HepG2 (cell line): ENCODE measurements around the gene HIPK2. TPM values are rescaled to one million over a fixed set of nuclear protein-coding genes. Genes with fewer than 3 reads are reported as not detected.

Source experiments
- ATAC-seq: fragments of 200-7000 bp; cut with Tn5 transposase; 3 replicates; pipeline ENCODE4 v1.9.1; 2020; ENCODE audit warnings: mild to moderate bottlenecking, moderate library complexity
- BruUV-seq: library from RNA; stranded (reverse); fragments of 400-500 nt; replicated peaks from 2 replicates; lab custom pipeline; 2021; lab: Mats Ljungman, UMichigan
- CTCF ChIA-PET: fragments of 300-600 bp; formaldehyde crosslinking; extraction: SDS; loops from one replicate; lab custom pipeline; 2021; ENCODE audit warnings: low total read pairs, inconsistent platforms, low intra/inter-chr PET ratio; lab: Yijun Ruan, JAX
- POLR2A ChIA-PET: fragments of 350-600 bp; sonication (Branson Sonifier 250); formaldehyde crosslinking; loops from one replicate; lab custom pipeline; 2020; ENCODE audit warnings: antibody characterized with exemption, inconsistent platforms; lab: Yijun Ruan, JAX
- DNase-seq: peaks from one replicate; pipeline ENCODE4 v3.0.0-alpha.2; 2015; ENCODE audit warnings: low spot score
- FAIRE-seq: peaks from 3 replicates; lab custom pipeline; 2011; peaks lifted over from hg19 to GRCh38; lab: Jason Lieb, UNC
- H2AFZ ChIP-seq: one replicate; pipeline ENCODE4 v1.6.1; 2011; ENCODE audit warnings: low read length, inconsistent platforms
- H3K27ac ChIP-seq: fragments of 300-600 bp; 3 replicates; pipeline ENCODE4 v1.8.0; 2011; ENCODE audit warnings: mixed run types, mild to moderate bottlenecking, mixed read lengths, low read length, inconsistent platforms; ENCODE audit not compliant: insufficient read depth; ENCODE audit errors: extremely low read length
- H3K27me3 ChIP-seq, 2 experiments: fragments of 200-600 bp in 1 of 2; 2 replicates in 1 of 2; 3 replicates in 1 of 2; pipeline versions ENCODE4 v1.6.0 to v1.8.0; 2011; ENCODE audit warnings: low read length in 2 of 2, mild to moderate bottlenecking in 2 of 2, moderate library complexity in 2 of 2, inconsistent platforms in 1 of 2; ENCODE audit not compliant: insufficient read depth in 2 of 2, control insufficient read depth in 1 of 2
- H3K36me3 ChIP-seq, 2 experiments: fragments of 200-600 bp in 1 of 2; replicated peaks in 1 of 2; 2 replicates in 1 of 2; 3 replicates in 1 of 2; pipeline versions ENCODE4 v1.5.1 to v1.8.0; 2011; ENCODE audit warnings: low read length in 2 of 2, inconsistent platforms in 1 of 2; ENCODE audit not compliant: insufficient read depth in 2 of 2, control insufficient read depth in 1 of 2
- H3K4me1 ChIP-seq: 2 replicates; pipeline ENCODE4 v1.5.1; 2012; ENCODE audit warnings: low read length, inconsistent platforms; ENCODE audit not compliant: insufficient read depth
- H3K4me2 ChIP-seq: 2 replicates; pipeline ENCODE4 v1.6.0; 2011; ENCODE audit warnings: low read depth, low read length, inconsistent platforms
- H3K4me3 ChIP-seq, 3 experiments: fragments of 200-600 bp in 1 of 3; sonication (generic), shearing (Covaris generic) in 1 of 3; replicated peaks in 1 of 3; 2 replicates each; pipeline ENCODE4 v1.5.1; 2011 to 2016; ENCODE audit warnings: low read length in 3 of 3, inconsistent platforms in 2 of 3, low read depth in 2 of 3, mild to moderate bottlenecking in 2 of 3, control low read depth in 1 of 3, mixed read lengths in 1 of 3; ENCODE audit not compliant: insufficient read depth in 1 of 3
- H3K79me2 ChIP-seq: one replicate; pipeline ENCODE4 v1.6.1; 2011; ENCODE audit warnings: low read length, inconsistent platforms; ENCODE audit not compliant: insufficient read depth
- H3K9ac ChIP-seq: 2 replicates; pipeline ENCODE4 v1.6.0; 2011; ENCODE audit warnings: mild to moderate bottlenecking, low read depth, low read length, inconsistent platforms; ENCODE audit not compliant: insufficient read depth
- H3K9me3 ChIP-seq: 2 replicates; pipeline ENCODE4 v1.5.1; 2012; ENCODE audit warnings: mild to moderate bottlenecking, low read length
- H4K20me1 ChIP-seq: 2 replicates; pipeline ENCODE4 v1.6.0; 2011; ENCODE audit warnings: inconsistent platforms, mild to moderate bottlenecking, low read length, moderate library complexity; ENCODE audit not compliant: insufficient read depth
- ATF7 ChIP-seq, 2 experiments: fragments of 450-650 bp in 1 of 2; sonication (generic) in 1 of 2; formaldehyde crosslinking in 1 of 2; IDR thresholded peaks; 2 replicates each; pipeline versions ENCODE4 v1.4.0 to v1.6.1; 2016 to 2020; ENCODE audit warnings: antibody characterized with exemption in 1 of 2, mild to moderate bottlenecking in 1 of 2, missing genetic modification reagents in 1 of 2
- MIXL1 ChIP-seq: IDR thresholded peaks from 2 replicates; pipeline ENCODE4 v1.6.1; 2016
- RBM22 ChIP-seq: fragments of 200-400 bp; formaldehyde crosslinking; optimal IDR thresholded peaks from 2 replicates; pipeline ENCODE3; 2017; ENCODE audit warnings: mild to moderate bottlenecking, low read length, moderate library complexity
- THAP11 ChIP-seq: IDR thresholded peaks from 2 replicates; pipeline ENCODE4 v1.6.1; 2016; ENCODE audit warnings: missing biosample characterization, missing genetic modification reagents
- ZBTB20 ChIP-seq: sonication (generic); formaldehyde crosslinking; IDR thresholded peaks from 2 replicates; pipeline ENCODE4 v1.8.1; 2023; ENCODE audit warnings: missing genetic modification reagents, low read depth, mild to moderate bottlenecking, borderline replicate concordance
- ZNF101 ChIP-seq: sonication (generic); formaldehyde crosslinking; IDR thresholded peaks from 2 replicates; pipeline ENCODE4 v1.4.0; 2020; ENCODE audit warnings: mild to moderate bottlenecking, low read depth, missing genetic modification reagents, borderline replicate concordance
- ZNF343 ChIP-seq: sonication (generic); formaldehyde crosslinking; IDR thresholded peaks from 2 replicates; pipeline ENCODE4 v1.4.0; 2020; ENCODE audit warnings: mild to moderate bottlenecking, missing genetic modification reagents
- ZNF839 ChIP-seq: sonication (generic); formaldehyde crosslinking; IDR thresholded peaks from 2 replicates; pipeline ENCODE4 v1.4.0; 2020; ENCODE audit warnings: missing genetic modification reagents, mild to moderate bottlenecking, borderline replicate concordance
- ZSCAN5A ChIP-seq: sonication (generic); formaldehyde crosslinking; IDR thresholded peaks from 2 replicates; pipeline ENCODE4 v1.8.0; 2022; ENCODE audit warnings: mild to moderate bottlenecking, missing genetic modification reagents, borderline replicate concordance
- WGBS: methylation state at CpG from one replicate; pipeline ENCODE4 v1.1.6; 2017; ENCODE audit warnings: low lambda C conversion rate; 5-methylcytosine and 5-hydroxymethylcytosine counted together
- in situ Hi-C: cut with HindIII; loops from 2 replicates; pipeline ENCODE4 v1.10.0; 2017; ENCODE audit warnings: low pct_unique_long_range_greater_than_20kb; ENCODE audit not compliant: extremely low pct_ligation_motif_present
- intact Hi-C: fragments of 100-400 bp; cut with micrococcal nuclease; formaldehyde crosslinking; loops from one replicate; pipeline ENCODE4 v1.10.0; 2022; ENCODE audit not compliant: unreplicated experiment
- polyA plus RNA-seq, 8 experiments: library from polyadenylated mRNA; depleted of rRNA in 3 of 8; stranded (reverse) in 7 of 8; unstranded in 1 of 8; fragments of >200 nt; fragmentation: Illumina TruSeq in 4 of 8; extraction: Trizol in 4 of 8; gene quantifications; 2 replicates each; pipeline versions ENCODE4 v1.2.1 to v1.2.3, GENCODE V29; 2011 to 2016; ENCODE audit warnings: low read depth in 4 of 8, missing spikeins in 1 of 8, mixed read lengths in 1 of 8; ENCODE audit not compliant: insufficient read depth in 1 of 8
- total RNA-seq, 5 experiments: library from RNA; depleted of rRNA; stranded (reverse); fragments of >200 nt; fragmentation: Illumina TruSeq; extraction: Trizol; gene quantifications; 2 replicates each; pipeline ENCODE4 v1.2.3, GENCODE V29; 2016; ENCODE audit warnings: low read depth in 1 of 5
- TF ChIP-seq, protein P1 (sequence below), 2 experiments: sonication (generic) in 1 of 2; formaldehyde crosslinking in 1 of 2; IDR thresholded peaks; 2 replicates each; pipeline versions ENCODE4 v1.6.1 to v1.9.0; 2014 to 2022; ENCODE audit warnings: antibody characterized with exemption in 1 of 2, borderline replicate concordance in 1 of 2, inconsistent platforms in 1 of 2, low read depth in 1 of 2, missing genetic modification reagents in 1 of 2

The HIPK2 gene
- total and polyA plus RNA-seq, 2 of the 13 experiments (the other 11 are each of a cell fraction or from before 2014, with no cell fraction given): 14.4 to 20.2 TPM

DNA sequence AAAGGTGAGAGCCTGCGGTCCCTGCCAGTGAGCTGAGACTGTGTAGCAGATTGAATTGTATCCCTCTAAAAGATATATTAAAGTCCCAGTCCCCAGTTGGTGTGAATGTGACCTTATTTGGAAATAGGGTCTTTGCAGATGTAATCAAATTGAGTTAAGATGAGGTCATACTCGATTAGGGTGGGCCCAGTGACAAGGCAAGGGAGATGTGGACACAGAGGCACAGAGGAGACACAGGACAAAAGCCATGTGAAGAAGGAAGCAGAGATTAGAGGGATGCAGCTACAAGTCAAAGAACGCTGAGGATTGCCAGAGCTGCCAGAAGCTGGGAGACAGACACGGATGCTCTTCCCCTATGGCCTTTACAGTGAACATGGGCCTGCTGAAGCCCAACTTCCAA, 150.0 kb downstream of the HIPK2 start:
- BruUV-seq: no TSS peak
- Histone ChIP-seq H3K27me3 (no peaks in the 10 kb centered on the region), H3K4me2 (no peak overlapping the region), H3K4me3 (no peak overlapping the region), H3K9me3 (no peaks in the 10 kb centered on the region), H2AFZ (no peak overlapping the region), H3K36me3 (peaks cover 40 to 83% of the 10 kb centered on the region in 2 experiments), H3K79me2 (no peaks in the 10 kb centered on the region), H3K27ac (no peak overlapping the region), H3K9ac (no peak overlapping the region), H3K4me1 (no peaks in the 10 kb centered on the region), H4K20me1 (0 out of 2 replicates have a peak, but pooled peaks cover 4% of the 10 kb centered on the region)
- FAIRE-seq (no peak), DNase-seq (no peak), ATAC-seq (no peak)
- POLR2A ChIA-PET: no interaction called here
- in situ Hi-C loops: no loop called here
- intact Hi-C loops: no loop called here
- WGBS: 98% methylated on average over 3 of the region's 4 CpGs
- CTCF ChIA-PET: no interaction called here
- TF ChIP-seq ZNF343 (CRISPR knock-in tag): no peak
- TF ChIP-seq RBM22: peak; percentile 23
- peak; percentile 35; the same call in 1 of the 2 replicates for TF ChIP-seq ATF7 (IDR thresholded peaks at IDR 0.05)
- TF ChIP-seq ATF7 (CRISPR knock-in tag; IDR thresholded peaks at IDR 0.05): no peak

- H2AFZ ChIP-seq: no peak overlapping the region
- no peaks in the 10 kb centered on the region for H3K9me3 ChIP-seq
- no peaks in the 10 kb centered on the region for H3K27me3 ChIP-seq
- H3K4me3 ChIP-seq: no peak overlapping the region
- H3K27ac ChIP-seq: no peak overlapping the region
- 91% methylated on average over 1 of the region's 1 CpG for WGBS
- no TSS peak for BruUV-seq
- TF ChIP-seq ZNF101 (CRISPR knock-in tag) (no peak), ZBTB20 (no peak), ZSCAN5A (no peak), ZNF839 (no peak), THAP11 (CRISPR knock-in tag) (no peak), MIXL1 (CRISPR knock-in tag) (no peak)
- TF ChIP-seq, protein P1, sequence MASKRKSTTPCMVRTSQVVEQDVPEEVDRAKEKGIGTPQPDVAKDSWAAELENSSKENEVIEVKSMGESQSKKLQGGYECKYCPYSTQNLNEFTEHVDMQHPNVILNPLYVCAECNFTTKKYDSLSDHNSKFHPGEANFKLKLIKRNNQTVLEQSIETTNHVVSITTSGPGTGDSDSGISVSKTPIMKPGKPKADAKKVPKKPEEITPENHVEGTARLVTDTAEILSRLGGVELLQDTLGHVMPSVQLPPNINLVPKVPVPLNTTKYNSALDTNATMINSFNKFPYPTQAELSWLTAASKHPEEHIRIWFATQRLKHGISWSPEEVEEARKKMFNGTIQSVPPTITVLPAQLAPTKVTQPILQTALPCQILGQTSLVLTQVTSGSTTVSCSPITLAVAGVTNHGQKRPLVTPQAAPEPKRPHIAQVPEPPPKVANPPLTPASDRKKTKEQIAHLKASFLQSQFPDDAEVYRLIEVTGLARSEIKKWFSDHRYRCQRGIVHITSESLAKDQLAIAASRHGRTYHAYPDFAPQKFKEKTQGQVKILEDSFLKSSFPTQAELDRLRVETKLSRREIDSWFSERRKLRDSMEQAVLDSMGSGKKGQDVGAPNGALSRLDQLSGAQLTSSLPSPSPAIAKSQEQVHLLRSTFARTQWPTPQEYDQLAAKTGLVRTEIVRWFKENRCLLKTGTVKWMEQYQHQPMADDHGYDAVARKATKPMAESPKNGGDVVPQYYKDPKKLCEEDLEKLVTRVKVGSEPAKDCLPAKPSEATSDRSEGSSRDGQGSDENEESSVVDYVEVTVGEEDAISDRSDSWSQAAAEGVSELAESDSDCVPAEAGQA (IDR thresholded peaks at IDR 0.05; ENCODE audit: low read depth): no peak
- TF ChIP-seq, protein P1 (CRISPR knock-in tag; IDR thresholded peaks at IDR 0.05; ENCODE audit: borderline replicate concordance): no peak
- H4K20me1 ChIP-seq: no peaks in the 10 kb centered on the region
- H3K4me1 ChIP-seq: no peaks in the 10 kb centered on the region
- no peak for ATAC-seq
- intact Hi-C loops: no loop called here
- no peaks in the 10 kb centered on the region for H3K79me2 ChIP-seq
- DNase-seq: no peak
- ChIA-PET CTCF (no interaction called here), POLR2A (no interaction called here)
- no peak overlapping the region for H3K9ac ChIP-seq
- in situ Hi-C loops: no loop called here
- H3K36me3 ChIP-seq: peaks cover 40 to 75% of the 10 kb centered on the region in 2 experiments
- H3K4me2 ChIP-seq: no peak overlapping the region
- FAIRE-seq: no peak
Measured at GRCh38 chr7:139626817-139627216, 151.0 kb downstream of the HIPK2 start.
